RPMI8226 (cell line): ENCODE results near the gene PRR14L.

ENCODE experiments used
- DNase-seq: peaks from one replicate; pipeline ENCODE4 v3.0.0-alpha.2; 2015

PRR14L gene

GRCh38 chr22:31637891-31638618 is 111.9 kb downstream of the PRR14L start:
- no peak for DNase-seq

DNA sequence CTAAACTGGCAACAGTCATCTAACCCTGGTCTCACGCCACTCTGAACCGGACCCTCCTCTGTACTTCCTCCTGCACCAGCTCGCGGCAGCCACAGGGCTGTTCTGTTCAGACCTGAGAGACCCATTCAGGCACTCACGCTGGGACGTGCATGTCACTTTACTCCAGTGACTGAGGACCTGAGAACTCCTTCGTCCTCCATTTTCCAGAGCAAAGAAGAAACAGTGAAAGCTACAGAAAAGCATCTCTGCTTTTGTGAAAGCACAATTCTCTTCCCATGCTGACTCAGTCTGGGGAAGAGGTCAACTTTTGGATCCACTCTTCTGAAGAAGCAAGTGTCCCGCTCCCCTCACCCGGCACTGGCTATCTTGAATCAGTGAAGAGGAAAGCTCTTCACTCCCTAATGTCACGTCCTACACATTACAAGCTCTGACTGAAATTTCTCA is 112.5 kb downstream of the PRR14L start:
- DNase-seq = no peak

- no peak for DNase-seq
Observed at GRCh38 chr22:31635638-31636306, 114.2 kb downstream of the PRR14L start.

- DNase-seq = no peak
Observed at GRCh38 chr22:31631436-31631835, 118.5 kb downstream of the PRR14L start.
